K562 (cell line): ENCODE data around the gene ERAL1. TPM values are rescaled to one million over a fixed set of nuclear protein-coding genes. Genes with fewer than 3 reads are reported as not detected.

ENCODE experiments used
- ADNP ChIP-seq: fragments of 200-800 bp; sonication (Bioruptor generic); IDR thresholded peaks from 2 replicates; pipeline ENCODE4 v1.6.1; 2016; ENCODE audit warnings: missing genetic modification characterization, missing compliant biosample characterization
- ARNT ChIP-seq, 2 experiments: fragments of 450-650 bp; IDR thresholded peaks; 2 replicates each; pipeline ENCODE4 v1.6.1; 2016; ENCODE audit warnings: mild to moderate bottlenecking in 1 of 2
- CHCHD3 ChIP-seq: fragments of 250-450 bp; sonication (Bioruptor Pico); IDR thresholded peaks from 2 replicates; pipeline ENCODE4 v2.1.2; 2022; ENCODE audit warnings: mild to moderate bottlenecking
- CTBP1 ChIP-seq: fragments of 450-650 bp; IDR thresholded peaks from 2 replicates; pipeline ENCODE4 v1.6.1; 2016; ENCODE audit warnings: borderline replicate concordance
- GATA2 ChIP-seq: sonication (generic); formaldehyde crosslinking; IDR thresholded peaks from 2 replicates; pipeline ENCODE4 v1.4.0; 2020; ENCODE audit warnings: mild to moderate bottlenecking, missing genetic modification reagents
- HIVEP1 ChIP-seq: fragments of 250-450 bp; sonication (Bioruptor Pico); IDR thresholded peaks from 2 replicates; pipeline ENCODE4 v1.4.0; 2020; ENCODE audit warnings: mild to moderate bottlenecking
- ILF3 ChIP-seq: fragments of 450-650 bp; IDR thresholded peaks from 2 replicates; pipeline ENCODE4 v1.6.1; 2018; ENCODE audit warnings: antibody characterized with exemption, mild to moderate bottlenecking, moderate library complexity, borderline replicate concordance
- MECOM ChIP-seq: fragments of 250-450 bp; sonication (Bioruptor Pico); IDR thresholded peaks from 2 replicates; pipeline ENCODE4 v1.8.0; 2022; ENCODE audit warnings: inconsistent platforms
- PHF8 ChIP-seq: fragments of 200-600 bp; sonication (generic); IDR thresholded peaks from 2 replicates; pipeline ENCODE4 v1.6.1; 2012; ENCODE audit warnings: mixed run types, mild to moderate bottlenecking, inconsistent platforms, low read length, moderate library complexity, borderline replicate concordance
- RBM22 ChIP-seq: fragments of 200-400 bp; formaldehyde crosslinking; IDR thresholded peaks from 2 replicates; pipeline ENCODE4 v1.6.1; 2018; ENCODE audit warnings: low read length, low read depth; ENCODE audit not compliant: poor library complexity, severe bottlenecking
- RCOR1 ChIP-seq, 2 experiments: IDR thresholded peaks; 2 replicates each; pipeline ENCODE4 v1.6.1; 2012; ENCODE audit warnings: low read depth in 2 of 2, low read length in 2 of 2, borderline replicate concordance in 1 of 2, improper control_type of control experiment in 1 of 2
- SMAD2 ChIP-seq: fragments of 150-350 bp; IDR thresholded peaks from 2 replicates; pipeline ENCODE4 v1.6.1; 2014; ENCODE audit warnings: low read depth, mild to moderate bottlenecking, low read length
- TAF15 ChIP-seq: fragments of 200-400 bp; formaldehyde crosslinking; IDR thresholded peaks from 2 replicates; pipeline ENCODE4 v1.6.1; 2017; ENCODE audit warnings: mild to moderate bottlenecking, low read depth, low read length, moderate library complexity
- TEAD1 ChIP-seq, 2 experiments: fragments of 450-650 bp in 1 of 2; sonication (generic) in 1 of 2; formaldehyde crosslinking; IDR thresholded peaks; 2 replicates each; pipeline versions ENCODE4 v1.4.0 to v1.8.0; 2020 to 2022; ENCODE audit warnings: mild to moderate bottlenecking in 2 of 2, missing genetic modification reagents in 1 of 2
- ZC3H8 ChIP-seq: fragments of 450-650 bp; IDR thresholded peaks from 2 replicates; pipeline ENCODE4 v1.6.1; 2017
- ZNF282 ChIP-seq: sonication (generic); formaldehyde crosslinking; IDR thresholded peaks from 2 replicates; pipeline ENCODE4 v1.8.1; 2023; ENCODE audit warnings: missing genetic modification reagents
- ZNF644 ChIP-seq: fragments of 200-800 bp; sonication (Bioruptor generic); IDR thresholded peaks from 2 replicates; pipeline ENCODE4 v1.6.1; 2016; ENCODE audit warnings: low read depth, missing genetic modification characterization, missing compliant biosample characterization
- polyA plus RNA-seq, 8 experiments: library from polyadenylated mRNA; depleted of rRNA in 4 of 8; stranded (reverse) in 5 of 8; unstranded in 3 of 8; fragments of >200 nt; fragmentation: Nextera tagmentation in 2 of 8; fragmentation: Illumina TruSeq in 1 of 8; extraction: Ambion mirVana in 2 of 8; extraction: Trizol in 1 of 8; gene quantifications; 2 replicates each; pipeline versions ENCODE4 v1.2.1 to v1.2.3, GENCODE V29; 2011 to 2014; ENCODE audit warnings: inconsistent platforms in 1 of 8, missing spikeins in 1 of 8
- total RNA-seq, 7 experiments: library from RNA; depleted of rRNA in 6 of 7; stranded (reverse); fragments of >200 nt in 6 of 7; fragmentation: Illumina TruSeq in 2 of 7; extraction: Trizol in 2 of 7; gene quantifications; 2 replicates each; pipeline versions ENCODE4 v1.2.1 to v1.2.3, GENCODE V29; 2011 to 2021; ENCODE audit warnings: low replicate concordance in 1 of 7
- TF ChIP-seq, protein P1 (sequence below): fragments of 450-650 bp; IDR thresholded peaks from 2 replicates; pipeline ENCODE4 v1.6.1; 2017; ENCODE audit warnings: mild to moderate bottlenecking, moderate library complexity
- TF ChIP-seq, protein P2 (sequence below): fragments of 450-650 bp; IDR thresholded peaks from 2 replicates; pipeline ENCODE4 v1.6.1; 2016; ENCODE audit warnings: borderline replicate concordance
- TF ChIP-seq, protein P3 (sequence below): fragments of 450-650 bp; formaldehyde crosslinking; IDR thresholded peaks from 2 replicates; pipeline ENCODE4 v1.4.0; 2020; ENCODE audit warnings: mild to moderate bottlenecking
- TF ChIP-seq, protein P4 (sequence below): fragments of 450-650 bp; IDR thresholded peaks from 2 replicates; pipeline ENCODE4 v1.6.1; 2014; ENCODE audit warnings: low read depth, mild to moderate bottlenecking, moderate library complexity, borderline replicate concordance

The ERAL1 gene
- total and polyA plus RNA-seq, 9 of the 15 experiments (the other 6 are each of a cell fraction or from before 2014, with no cell fraction given), result 37.5 to 351 (median 106) TPM

DNA sequence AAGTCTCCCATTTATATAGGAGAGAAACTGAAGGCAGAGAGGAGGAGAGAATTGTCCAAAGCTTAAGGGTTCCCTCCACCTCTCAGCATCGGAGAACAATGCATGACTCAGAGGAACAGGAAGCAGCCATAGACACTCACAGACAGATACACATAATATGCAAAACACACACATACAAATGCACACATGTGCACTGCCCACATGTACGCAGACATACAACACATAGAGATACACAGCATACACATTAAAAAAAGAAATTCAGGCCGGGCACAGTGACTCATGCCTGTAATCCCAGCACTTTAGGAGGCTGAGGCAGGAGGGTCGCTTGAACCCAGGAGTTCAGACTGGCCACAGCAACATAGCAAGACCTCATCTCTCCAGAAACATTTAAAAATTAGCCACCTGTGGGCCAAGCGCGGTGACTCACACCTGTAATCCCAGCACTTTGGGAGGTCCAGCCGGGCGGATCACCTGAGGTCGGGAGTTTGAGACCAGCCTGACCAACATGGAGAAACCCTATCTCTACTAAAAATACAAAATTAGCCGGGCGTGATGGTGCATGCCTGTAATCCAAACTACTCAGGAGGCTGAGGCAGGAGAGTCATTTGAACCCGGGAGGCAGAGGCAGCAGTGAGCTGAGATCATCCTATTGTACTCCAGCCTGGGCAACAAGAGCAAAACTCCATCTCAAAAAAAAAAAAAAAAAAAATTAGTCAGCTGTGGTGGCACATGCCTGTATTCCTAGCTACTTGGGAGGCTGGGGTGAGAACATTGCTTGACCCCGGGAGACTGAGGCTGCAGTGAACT, 11.3 kb downstream of the ERAL1 start (continued):
- TF ChIP-seq, protein P1, sequence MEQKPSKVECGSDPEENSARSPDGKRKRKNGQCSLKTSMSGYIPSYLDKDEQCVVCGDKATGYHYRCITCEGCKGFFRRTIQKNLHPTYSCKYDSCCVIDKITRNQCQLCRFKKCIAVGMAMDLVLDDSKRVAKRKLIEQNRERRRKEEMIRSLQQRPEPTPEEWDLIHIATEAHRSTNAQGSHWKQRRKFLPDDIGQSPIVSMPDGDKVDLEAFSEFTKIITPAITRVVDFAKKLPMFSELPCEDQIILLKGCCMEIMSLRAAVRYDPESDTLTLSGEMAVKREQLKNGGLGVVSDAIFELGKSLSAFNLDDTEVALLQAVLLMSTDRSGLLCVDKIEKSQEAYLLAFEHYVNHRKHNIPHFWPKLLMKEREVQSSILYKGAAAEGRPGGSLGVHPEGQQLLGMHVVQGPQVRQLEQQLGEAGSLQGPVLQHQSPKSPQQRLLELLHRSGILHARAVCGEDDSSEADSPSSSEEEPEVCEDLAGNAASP, result no peak
- TF ChIP-seq, protein P2, sequence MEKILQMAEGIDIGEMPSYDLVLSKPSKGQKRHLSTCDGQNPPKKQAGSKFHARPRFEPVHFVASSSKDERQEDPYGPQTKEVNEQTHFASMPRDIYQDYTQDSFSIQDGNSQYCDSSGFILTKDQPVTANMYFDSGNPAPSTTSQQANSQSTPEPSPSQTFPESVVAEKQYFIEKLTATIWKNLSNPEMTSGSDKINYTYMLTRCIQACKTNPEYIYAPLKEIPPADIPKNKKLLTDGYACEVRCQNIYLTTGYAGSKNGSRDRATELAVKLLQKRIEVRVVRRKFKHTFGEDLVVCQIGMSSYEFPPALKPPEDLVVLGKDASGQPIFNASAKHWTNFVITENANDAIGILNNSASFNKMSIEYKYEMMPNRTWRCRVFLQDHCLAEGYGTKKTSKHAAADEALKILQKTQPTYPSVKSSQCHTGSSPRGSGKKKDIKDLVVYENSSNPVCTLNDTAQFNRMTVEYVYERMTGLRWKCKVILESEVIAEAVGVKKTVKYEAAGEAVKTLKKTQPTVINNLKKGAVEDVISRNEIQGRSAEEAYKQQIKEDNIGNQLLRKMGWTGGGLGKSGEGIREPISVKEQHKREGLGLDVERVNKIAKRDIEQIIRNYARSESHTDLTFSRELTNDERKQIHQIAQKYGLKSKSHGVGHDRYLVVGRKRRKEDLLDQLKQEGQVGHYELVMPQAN, result no peak
- no peak for TF ChIP-seq RBM22
- TF ChIP-seq, protein P3, sequence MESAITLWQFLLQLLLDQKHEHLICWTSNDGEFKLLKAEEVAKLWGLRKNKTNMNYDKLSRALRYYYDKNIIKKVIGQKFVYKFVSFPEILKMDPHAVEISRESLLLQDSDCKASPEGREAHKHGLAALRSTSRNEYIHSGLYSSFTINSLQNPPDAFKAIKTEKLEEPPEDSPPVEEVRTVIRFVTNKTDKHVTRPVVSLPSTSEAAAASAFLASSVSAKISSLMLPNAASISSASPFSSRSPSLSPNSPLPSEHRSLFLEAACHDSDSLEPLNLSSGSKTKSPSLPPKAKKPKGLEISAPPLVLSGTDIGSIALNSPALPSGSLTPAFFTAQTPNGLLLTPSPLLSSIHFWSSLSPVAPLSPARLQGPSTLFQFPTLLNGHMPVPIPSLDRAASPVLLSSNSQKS, result no peak
- TF ChIP-seq, protein P4, sequence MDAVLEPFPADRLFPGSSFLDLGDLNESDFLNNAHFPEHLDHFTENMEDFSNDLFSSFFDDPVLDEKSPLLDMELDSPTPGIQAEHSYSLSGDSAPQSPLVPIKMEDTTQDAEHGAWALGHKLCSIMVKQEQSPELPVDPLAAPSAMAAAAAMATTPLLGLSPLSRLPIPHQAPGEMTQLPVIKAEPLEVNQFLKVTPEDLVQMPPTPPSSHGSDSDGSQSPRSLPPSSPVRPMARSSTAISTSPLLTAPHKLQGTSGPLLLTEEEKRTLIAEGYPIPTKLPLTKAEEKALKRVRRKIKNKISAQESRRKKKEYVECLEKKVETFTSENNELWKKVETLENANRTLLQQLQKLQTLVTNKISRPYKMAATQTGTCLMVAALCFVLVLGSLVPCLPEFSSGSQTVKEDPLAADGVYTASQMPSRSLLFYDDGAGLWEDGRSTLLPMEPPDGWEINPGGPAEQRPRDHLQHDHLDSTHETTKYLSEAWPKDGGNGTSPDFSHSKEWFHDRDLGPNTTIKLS, result no peak
- no peak for TF ChIP-seq TEAD1 (CRISPR knock-in tag; IDR thresholded peaks at IDR 0.05)
- TF ChIP-seq ADNP (tag), result peak; percentile 30; the same call in 1 of the 2 replicates
- no peak for TF ChIP-seq SMAD2
- no peak for TF ChIP-seq ILF3
- TF ChIP-seq TAF15, result no peak
- TF ChIP-seq CHCHD3 (CRISPR knock-in tag), result no peak
- TF ChIP-seq CTBP1, result no peak
- peak; percentile 75; the same call in 1 of the 2 replicates for TF ChIP-seq ZC3H8
- TF ChIP-seq GATA2 (CRISPR knock-in tag), result no peak
- no peak for TF ChIP-seq ZNF282 (CRISPR knock-in tag)
- 0 out of 2 replicates have a peak, but pooled peaks have one; percentile 18 for TF ChIP-seq ZNF644
- peak; percentile 42; the same call in 1 of the 2 replicates for TF ChIP-seq MECOM (CRISPR knock-in tag)
- TF ChIP-seq ARNT (IDR thresholded peaks at IDR 0.05), result no peak
- TF ChIP-seq HIVEP1 (CRISPR knock-in tag), result no peak
- TF ChIP-seq PHF8, result no peak
- no peak for TF ChIP-seq RCOR1 (IDR thresholded peaks at IDR 0.05; ENCODE audit: borderline replicate concordance in 1 of 2, low read depth in 2 of 2, low read length in 2 of 2)
